ENCODE results near the gene MACF1.
"Not testable (repeated sequence)": the region's sequence is repeated elsewhere in the genome, so short reads cannot be mapped to it uniquely, and the experiment has no call there.

MACF1 gene

GRCh38 chr1:39524171-39524570 is 319.7 kb downstream of the MACF1 start:
- no peak for DNase-seq

GRCh38 chr1:39524591-39525365 is 320.3 kb downstream of the MACF1 start:
- no peak for DNase-seq

GRCh38 chr1:39525366-39526165 is 321.1 kb downstream of the MACF1 start:
- peak; percentile 13 for DNase-seq

- no peak for DNase-seq
These were observed 322.1 kb downstream of the MACF1 start for GRCh38 chr1:39526466-39527189.

GRCh38 chr1:39527190-39527579 is 322.7 kb downstream of the MACF1 start:
- not testable (repeated sequence) for DNase-seq

GRCh38 chr1:39528082-39528481 is 323.6 kb downstream of the MACF1 start:
- DNase-seq: no peak

- DNase-seq: no peak
These were observed 325.5 kb downstream of the MACF1 start for GRCh38 chr1:39529901-39530535.

- no peak for DNase-seq
These were observed 327.0 kb downstream of the MACF1 start for GRCh38 chr1:39531526-39531925.

- no peak for DNase-seq
These were observed 328.9 kb downstream of the MACF1 start for GRCh38 chr1:39533442-39533841.

All from CD4-positive, alpha-beta T cell treated with Interleukin-6 for 4 hours (primary cell).